Uterus (tissue), 2 donors: ENCODE data around the gene CFAP65.

Experiments
- POLR2A ChIP-seq, 2 donors: fragments of 450-650 bp; IDR thresholded peaks; one replicate each; pipeline ENCODE4 v1.6.1; 2016; ENCODE audit warnings: antibody characterized with exemption in 2 of 2, mild to moderate bottlenecking in 1 of 2, moderate library complexity in 1 of 2
- TF ChIP-seq, protein P1 (sequence below), 4 experiments: fragments of 200-600 bp in 2 of 4; fragments of 450-650 bp in 2 of 4; sonication (generic) in 2 of 4; IDR thresholded peaks; one replicate each; pipeline ENCODE4 v1.5.1; 2016 to 2019; ENCODE audit warnings: antibody characterized with exemption in 4 of 4, mild to moderate bottlenecking in 2 of 4, moderate library complexity in 1 of 4

DNA sequence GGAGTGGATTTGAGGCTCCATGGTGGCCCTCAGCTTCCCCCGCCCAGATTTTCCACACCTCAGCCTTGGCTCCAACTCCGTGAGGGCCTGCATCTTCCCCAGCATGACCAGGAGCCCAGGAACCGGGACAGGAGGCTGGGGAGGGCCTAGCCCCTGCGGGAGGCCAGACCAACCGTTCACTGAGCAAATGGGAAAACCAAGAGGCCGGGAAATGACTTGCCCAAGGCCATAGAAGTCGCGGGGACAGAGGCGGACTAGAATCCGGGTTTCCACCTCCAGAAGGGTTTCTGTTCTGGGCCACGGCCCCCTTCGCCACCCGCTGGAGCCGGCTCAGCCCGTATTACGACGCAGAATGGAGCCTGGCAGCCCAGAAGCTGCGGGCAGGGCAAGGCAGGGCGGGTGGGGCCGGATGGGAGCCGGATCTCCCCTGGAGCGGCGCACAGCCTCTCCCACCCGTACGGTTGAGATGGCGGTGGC lies 40.2 kb downstream of the CFAP65 start:
- TF ChIP-seq, protein P1, sequence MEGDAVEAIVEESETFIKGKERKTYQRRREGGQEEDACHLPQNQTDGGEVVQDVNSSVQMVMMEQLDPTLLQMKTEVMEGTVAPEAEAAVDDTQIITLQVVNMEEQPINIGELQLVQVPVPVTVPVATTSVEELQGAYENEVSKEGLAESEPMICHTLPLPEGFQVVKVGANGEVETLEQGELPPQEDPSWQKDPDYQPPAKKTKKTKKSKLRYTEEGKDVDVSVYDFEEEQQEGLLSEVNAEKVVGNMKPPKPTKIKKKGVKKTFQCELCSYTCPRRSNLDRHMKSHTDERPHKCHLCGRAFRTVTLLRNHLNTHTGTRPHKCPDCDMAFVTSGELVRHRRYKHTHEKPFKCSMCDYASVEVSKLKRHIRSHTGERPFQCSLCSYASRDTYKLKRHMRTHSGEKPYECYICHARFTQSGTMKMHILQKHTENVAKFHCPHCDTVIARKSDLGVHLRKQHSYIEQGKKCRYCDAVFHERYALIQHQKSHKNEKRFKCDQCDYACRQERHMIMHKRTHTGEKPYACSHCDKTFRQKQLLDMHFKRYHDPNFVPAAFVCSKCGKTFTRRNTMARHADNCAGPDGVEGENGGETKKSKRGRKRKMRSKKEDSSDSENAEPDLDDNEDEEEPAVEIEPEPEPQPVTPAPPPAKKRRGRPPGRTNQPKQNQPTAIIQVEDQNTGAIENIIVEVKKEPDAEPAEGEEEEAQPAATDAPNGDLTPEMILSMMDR (IDR thresholded peaks at IDR 0.05): no peak
- TF ChIP-seq POLR2A (IDR thresholded peaks at IDR 0.05): no peak
